A204.1 (cell line): ENCODE measurements around the gene MCM9.
"Not testable (repeated sequence)": the region's sequence is repeated elsewhere in the genome, so short reads cannot be mapped to it uniquely, and the experiment has no call there.

ENCODE experiments used
- FAIRE-seq: peaks from 2 replicates; lab custom pipeline; 2012; peaks lifted over from hg19 to GRCh38; lab: Jason Lieb, UNC

Gene MCM9

DNA sequence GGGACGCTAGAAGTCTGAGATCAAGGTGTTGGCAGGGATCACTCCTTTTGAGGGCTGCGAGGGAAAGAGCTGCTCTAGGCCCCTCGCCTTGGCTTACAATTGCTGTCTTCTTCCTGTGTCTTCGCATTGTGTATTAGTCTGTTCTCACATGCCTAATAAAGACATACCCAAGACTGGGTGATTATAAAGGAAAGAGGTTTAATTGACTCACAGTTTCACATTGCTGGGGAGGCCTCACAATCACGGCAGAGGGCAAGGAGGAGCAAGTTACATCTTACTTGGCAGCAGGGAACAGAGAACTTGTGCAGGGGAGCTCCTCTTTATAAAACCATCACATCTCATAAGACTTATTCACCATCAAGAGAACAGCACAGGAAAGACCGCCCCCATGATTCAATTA, 143.5 kb downstream of the MCM9 start:
- no peak for FAIRE-seq

DNA sequence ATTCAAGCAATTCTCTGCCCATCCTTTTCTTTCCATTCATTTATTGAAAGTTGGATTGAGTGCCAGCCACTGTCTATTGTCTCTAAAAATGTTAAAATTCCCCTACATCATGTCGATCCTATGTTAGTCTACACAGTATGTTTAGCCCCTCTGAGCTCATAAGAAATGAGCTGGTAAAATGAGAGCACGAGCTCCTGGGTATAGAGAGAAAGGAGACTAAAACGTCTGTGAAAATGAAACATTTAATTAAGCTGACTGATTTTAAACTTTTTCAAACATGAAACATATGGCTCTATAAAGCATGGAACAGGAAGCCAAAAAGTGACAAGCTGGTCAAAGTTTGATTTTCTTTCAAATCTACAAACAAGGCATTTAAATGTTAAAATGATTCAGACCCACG, 145.0 kb downstream of the MCM9 start:
- FAIRE-seq = no peak

DNA sequence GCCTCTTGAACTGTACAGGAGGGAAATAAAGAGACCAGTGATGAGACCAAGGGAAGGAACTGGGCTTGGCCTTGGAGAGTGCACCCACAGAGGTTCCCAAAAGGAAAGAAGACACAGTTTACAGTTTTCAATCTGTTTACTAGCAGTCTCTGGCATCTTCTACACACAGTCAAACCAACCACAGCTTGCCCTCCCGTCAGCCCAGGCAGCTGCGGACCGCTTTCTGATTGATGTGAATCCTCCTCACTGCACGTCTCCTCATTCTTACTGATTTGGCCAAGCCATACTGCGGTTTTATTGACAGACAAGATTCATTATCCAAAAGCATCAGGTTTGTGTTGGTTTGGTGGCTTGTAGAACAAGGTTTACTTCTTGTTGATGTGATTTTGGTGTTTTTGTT, 145.5 kb downstream of the MCM9 start:
- no peak for FAIRE-seq

DNA sequence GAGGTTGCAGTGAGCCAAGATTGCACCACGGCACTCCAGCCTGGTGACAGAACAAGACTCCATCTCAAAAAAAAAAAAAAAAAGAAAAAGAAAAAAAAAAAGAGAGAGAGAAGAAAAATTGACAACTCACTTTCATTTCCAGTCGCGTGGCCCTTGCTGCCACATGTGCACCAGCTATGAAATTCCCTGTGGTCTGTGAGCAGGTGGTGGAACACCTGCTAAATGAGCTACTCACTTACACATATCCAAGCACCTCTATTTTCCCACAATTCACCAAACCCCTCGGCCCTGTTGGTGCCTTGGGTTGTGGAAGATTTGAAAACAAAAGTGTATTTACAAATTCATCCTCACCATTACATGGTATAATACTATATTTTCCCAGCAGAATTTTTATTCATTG, 146.3 kb downstream of the MCM9 start:
- FAIRE-seq = no peak

DNA sequence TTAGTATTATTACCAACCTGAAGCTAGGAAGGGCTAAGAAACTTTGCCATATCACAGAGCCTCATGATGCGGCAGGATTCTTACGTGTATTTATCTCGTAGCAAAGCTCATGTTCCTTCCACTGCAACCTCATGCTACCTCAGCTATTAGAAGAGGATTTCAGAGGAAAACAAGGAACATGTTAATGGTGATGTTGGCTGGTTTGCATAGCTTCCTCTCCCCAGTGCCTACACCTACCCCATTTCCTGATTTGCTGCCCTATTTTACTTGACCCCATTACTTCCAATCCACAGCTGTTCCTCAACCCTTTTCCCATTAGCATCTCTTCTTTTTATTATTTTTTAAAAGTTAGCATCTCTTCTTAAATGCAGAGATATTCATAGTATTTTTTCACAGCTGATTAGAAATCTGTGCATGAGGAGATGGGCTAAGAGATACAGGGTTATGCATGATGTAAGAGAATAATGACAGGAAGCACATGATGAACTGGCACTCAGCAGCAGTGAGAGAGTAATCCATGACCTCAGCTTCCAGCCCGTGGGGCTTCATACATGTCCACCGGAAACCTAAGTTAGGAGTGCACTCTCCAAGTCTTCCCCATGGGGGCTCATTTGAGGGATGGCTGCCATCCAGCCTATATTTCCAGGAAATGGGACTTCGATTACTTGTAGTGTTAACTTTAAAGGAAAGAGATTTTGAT, 147.1 kb downstream of the MCM9 start:
- FAIRE-seq = no peak

DNA sequence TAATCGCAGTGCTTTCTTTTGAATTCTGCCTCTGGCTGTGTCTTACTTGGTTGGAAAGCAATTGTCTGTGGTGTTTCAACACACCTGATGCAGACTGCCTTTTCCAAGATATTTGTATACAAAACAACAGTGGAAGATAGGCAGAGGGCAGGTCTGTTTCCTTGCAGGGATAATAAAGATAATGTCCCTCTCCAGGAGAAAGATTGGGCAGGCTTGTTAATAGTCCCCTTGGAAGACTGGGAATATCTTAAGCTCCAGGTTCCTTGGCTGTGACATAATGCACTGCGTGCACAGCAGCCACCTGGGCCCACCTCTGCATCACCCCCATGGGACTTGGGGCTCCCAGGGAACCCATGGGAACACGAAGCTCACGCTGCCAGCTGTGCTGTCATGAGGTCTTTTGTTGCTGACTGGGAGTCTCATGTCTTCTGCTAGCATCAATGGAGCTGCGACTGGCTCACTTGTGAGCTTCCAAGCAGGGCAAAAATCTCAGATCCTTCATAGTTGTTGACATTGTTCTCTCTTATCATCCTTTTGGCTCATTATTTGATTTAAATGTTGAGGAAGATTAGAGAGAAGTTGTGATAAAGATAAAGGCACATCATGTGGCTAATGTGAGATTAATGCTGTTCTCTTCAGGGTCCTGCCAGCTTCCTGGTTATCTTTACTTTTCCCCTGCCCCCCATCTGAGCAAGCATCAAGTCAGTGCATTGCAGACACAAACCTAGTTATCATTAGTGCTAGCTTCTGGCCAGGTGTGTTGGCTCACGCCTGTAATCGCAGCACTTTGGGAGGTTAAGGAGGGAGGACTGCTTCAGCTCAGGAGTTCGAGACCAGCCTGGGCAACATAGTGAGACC, 148.1 kb downstream of the MCM9 start:
- FAIRE-seq = no peak

DNA sequence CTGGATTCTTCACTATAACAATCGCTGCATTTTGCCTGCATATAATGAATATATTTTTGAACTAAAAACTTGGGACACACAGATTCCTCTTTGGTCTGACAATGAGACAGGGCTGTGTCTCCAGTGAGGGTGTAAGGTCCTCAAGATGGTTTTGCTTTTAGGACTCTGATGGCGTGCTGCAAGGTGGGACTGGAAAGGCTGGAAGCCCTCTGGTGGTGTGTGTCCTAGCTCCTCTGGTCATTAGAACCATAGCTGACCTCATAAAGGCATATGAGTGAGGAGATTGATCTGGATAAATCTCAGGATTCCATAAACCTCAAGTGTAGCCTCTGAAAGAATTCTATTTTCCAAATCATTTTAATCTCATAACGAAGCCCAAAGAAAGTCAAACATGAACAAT, 149.4 kb downstream of the MCM9 start:
- no peak for FAIRE-seq

DNA sequence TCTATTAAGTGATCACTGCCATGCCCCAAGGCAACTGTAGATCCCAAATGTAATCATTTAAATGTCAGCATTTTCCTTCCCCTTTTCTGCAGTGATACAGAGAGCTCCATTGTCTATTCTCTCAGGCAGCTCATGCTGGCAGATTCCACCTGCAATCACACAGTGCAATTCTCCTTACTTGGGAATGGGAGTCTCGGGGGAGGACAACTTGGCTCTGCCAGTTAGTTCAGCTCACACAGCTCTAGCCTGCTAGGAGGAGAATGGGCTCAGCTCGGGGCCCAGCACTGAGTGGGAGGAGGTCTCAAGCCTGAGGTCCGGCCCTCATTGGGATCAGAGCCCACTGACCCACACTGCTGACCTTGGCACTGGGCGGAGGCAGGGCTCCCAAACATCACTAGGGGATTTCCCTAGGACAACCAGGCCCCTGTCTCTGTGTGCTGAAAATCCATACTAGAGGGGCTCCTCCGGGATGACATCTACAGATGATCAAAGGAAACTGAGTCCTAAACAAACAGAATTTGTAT, 150.3 kb downstream of the MCM9 start:
- FAIRE-seq = no peak

DNA sequence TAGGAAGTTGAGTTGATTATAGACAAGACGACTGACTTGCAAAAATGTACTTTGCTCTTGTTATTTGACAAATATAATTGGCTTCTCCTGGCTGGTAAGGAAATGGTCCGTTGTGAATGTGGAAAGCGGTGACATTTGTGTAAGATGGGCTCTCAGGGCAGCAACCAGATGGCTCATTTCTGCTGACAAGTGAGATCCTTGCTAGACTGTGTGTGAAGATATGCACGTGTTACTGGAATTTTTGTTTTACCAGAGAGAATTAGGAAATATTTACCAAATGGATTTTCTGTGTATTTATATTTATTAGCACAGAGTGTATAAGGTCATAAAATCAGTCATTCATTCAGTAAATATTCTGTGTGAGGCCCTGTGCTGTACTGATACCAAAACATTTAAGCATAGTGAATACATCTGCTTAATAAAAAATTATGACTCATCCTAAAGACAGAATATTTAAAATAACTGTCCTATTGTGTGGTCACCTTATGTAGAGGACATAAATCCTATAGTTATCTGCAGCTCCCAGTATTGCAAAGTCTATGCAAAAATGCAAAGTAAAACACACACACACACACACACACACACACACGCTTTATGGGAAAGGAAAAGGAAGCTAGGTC, 150.9 kb downstream of the MCM9 start:
- FAIRE-seq = no peak

DNA sequence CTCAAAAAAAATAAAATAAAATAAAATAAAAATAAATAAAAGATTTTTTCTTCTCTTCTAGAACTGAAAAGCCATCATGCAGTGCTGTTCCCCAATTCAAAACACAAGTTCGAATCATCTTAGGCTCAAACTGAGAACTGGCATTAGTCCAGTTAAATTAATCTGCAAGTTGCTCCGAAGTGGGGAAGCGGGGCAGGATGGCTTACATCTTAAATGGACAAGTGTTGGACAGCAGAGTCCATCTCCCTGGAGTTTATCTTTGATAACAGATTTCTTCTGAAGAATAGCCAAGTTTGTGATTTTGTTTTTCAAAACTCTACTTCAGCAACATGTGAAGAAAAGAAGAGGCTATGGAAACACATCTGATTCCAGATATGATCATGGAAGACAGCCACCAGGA, 152.3 kb downstream of the MCM9 start:
- FAIRE-seq = no peak

DNA sequence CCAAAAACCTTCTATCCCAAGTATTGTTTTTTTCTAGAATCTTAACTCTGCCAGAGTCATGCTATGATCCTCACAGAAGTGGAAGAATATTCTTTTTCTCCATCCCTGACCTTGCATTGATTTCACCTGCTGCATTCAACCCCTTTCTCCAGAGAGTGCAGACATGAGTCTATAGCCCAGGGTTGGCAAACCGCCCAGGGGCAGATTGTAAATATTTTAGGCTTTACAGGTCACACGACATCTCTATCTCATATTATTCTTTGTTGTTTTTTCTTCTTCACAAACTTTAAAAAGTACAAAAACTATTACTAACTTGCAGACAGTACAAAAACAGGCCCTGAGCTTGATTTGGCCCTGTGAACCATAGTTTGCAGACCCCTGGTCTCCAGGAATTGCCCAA, 153.1 kb downstream of the MCM9 start:
- FAIRE-seq = no peak

DNA sequence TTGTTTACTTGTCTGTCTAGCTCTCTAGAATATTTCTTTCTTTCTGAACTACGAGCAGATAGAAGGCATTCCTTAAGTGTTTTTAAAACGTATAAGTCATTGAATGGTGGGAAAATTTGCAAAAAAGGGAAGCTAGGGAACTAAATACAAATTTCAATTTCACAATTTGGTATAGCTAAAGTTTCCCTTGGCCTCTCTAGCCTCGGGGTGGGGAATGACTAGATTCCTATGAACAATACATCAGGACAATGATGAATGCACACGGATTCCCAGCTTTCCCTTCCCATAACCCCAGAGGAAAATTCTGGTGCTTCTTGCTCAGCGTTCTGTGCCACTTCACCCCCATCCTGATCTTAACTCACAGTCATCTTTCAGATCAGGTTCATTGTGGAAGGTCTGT, 154.3 kb downstream of the MCM9 start:
- FAIRE-seq = no peak

DNA sequence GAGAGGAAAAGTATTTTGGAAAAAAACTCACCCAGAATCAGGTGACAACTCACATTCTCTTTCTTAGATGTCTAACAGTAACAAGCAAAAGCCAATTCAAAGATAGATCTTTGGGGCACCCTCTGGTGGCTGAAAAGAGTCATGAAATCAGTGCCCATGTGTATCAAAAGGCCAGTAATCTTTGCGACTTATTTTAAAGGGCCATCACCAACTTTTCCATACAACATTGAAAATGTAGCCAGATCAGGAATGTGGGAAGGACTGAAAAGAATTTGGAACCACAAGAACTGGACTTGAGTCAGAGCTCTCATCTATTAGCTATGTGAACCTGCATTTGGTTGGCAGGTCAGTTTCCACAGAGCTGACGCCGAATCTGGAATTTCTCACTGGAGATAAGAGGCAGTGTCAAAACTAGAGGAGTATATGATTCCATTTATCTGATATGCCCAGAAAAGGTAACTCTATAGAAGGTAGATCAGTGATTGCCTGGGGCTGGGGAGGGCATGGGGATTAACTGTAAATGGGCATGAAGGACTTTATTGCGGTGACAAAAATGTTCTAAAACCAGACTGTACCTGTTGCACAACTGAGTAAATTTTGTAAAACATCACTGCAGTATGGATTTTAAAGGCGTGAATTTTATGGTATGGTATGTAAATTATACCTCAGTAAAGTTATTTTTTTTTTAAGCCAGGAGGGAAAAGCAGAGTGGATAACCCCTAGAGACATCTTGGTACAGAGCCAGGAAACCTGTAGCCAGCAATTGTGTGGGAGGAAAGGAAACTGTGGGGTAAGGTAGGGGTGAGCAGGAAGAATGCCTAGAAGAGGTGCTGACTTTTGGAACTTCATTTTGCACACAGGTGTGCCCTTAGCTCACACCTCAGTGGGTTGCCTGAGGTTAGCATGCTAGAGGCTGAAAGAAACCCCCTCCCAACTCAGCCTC, 158.1 kb downstream of the MCM9 start:
- peak; percentile 96 for FAIRE-seq

DNA sequence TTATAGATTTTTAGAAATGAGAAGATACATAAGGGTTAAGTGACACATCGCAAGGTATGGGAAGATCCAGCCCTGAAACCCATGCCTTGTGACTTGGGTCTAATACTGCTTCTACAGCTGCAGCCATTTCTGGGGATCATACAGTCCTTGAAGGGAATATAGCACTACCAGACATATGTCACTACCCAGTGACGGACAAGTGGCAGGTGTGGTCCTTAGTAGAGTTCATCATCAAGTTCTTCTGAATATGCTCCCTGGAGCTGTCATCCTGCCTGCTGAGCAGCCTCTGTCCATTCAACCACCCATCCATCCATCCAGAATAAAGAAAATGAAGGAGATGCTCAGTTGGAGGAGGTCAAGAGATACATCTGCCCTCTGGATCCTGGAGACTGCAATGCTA, 159.6 kb downstream of the MCM9 start:
- FAIRE-seq = no peak

DNA sequence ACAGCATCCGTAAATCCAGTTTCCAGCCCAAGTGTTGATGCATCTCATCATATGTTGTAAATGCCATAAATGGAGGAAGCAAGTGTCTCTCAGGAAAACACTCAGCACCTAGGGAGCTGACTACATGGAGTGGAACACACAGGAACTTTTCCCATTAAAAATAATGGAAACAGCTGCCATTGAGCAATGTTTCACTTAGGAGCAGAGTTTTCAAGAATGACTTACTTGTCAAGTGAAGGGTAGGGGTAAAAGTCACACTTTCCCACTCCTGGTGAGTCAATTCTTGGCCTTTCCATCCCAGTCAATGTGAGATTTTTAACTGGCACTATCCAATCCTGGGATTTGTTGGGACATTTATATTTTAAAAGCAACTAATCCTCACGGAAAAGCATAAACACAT, 160.4 kb downstream of the MCM9 start:
- no peak for FAIRE-seq

DNA sequence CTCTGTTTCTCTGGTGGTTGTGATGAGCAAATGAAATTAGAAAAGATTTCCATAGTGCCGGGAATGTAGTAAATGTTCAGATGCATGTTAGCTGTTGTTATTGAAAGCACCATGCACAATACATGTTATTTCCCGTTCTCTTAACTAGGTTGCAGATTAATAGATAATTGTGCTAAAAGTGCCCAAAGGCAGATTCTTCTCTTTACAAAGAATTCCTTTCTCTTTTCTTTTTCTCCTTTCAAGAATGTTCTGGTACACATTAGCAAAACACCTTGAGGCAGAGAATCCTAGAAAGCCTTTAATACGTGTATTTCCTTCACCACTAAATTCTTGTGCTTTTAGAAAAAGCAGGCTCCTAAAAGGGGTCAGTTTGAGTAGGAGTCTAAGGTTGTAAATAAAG, 162.1 kb downstream of the MCM9 start:
- FAIRE-seq = no peak

DNA sequence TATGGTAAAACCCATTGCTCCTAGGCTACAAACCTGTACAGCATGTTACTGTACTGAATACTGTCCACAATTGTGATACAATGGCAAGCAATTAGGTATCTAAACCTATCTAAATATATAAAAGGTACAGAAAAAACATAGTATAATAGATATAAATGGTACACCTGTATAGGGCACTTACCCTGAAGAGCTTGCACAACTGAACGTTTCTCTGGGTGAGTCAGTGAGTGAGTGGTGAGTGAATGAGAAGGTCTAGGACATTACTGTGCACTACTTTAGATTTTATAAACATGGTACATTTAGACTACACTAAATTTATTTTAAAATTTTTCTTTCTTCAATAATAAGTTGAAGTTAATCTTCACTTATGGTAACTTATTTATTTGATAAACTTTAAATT, 163.7 kb downstream of the MCM9 start:
- no peak for FAIRE-seq

DNA sequence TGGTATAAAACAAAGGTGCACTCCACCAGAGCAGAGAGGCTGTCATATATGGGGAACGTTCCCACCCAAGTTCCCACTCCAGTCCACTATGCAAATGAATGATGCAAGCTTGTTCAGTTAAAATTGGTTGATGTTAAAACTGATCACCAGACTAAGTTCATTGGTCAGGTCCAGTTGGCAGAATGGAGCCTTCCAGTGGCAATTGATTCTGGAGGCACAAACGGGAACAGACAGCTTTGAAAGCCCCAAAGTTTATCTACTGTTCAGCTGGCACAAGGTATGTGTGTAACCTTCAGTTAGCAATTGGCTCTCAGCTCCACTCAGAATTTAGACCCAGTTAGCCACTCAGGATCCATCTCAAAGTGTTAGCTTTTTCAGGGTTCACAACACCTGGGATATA, 164.1 kb downstream of the MCM9 start:
- FAIRE-seq = no peak

DNA sequence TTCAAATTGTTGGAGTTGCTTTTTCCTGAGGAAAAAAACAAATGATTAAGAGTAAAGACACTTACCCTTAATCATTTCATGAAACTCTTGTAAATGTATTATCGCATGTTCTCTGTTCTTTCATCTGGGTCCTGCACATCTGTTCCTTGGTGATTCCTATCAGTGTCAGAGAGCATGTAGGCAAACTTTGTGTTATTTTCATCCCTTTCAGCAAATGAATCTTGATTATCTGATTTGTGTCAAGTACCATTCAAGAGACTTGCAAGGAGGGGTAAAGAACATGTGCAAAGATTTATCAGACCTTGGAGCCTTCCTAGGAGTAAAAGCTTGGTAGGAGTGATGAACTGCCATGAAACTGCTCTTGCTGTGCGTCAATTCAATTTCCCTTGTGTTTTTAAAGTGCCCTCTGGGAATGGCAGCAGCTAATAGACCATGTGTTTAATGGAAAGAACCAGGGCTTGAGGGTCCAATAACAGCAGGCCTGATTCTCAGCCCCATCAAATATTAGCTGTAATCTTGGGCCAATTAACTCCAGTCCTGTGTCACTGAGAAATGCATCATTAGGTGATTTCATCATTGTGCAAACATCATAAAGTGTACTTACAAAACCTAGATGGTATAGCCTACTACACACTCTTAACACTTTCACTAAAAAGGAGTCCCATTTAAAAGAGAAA, 164.7 kb downstream of the MCM9 start:
- FAIRE-seq = no peak

DNA sequence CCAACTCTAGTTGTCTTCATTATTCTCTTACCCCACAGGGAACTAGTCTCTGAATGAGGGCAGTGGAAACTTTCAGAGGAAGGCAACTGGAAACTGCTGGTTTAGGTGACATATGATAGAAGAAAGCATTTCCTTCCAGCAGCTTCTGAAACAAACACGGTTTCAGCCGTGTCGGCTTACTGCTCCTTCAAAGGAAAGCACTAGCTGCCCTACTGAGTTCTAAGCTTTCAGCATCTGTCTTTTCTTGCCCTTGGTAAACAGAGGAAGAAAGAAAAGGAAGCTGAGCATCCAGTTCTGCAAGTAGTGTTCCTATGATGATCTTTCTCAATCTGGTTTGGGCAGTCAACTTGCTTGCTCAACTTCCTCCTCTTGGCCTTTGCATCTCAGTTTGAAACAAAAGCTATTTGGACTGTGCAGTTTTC, 166.0 kb downstream of the MCM9 start:
- FAIRE-seq = no peak

DNA sequence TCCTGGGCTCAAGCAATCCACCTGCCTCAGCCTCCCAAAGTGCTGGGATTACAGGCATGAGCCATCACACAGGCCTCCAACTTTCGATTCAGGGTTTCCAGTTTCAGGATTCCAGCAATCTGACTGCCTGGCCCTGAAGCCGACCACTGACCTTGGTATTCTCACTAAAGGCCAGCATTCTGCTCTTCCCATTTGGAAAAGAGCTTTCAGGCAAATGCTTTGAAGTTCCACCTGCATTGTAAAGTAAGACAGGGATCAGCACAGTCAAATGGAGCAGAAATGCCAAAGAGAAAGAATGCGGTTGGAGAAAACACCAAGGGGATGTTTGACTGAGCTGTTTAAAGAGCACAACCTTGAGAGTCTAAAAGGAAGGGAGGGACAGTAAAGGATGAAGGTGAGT, 166.5 kb downstream of the MCM9 start:
- no peak for FAIRE-seq

DNA sequence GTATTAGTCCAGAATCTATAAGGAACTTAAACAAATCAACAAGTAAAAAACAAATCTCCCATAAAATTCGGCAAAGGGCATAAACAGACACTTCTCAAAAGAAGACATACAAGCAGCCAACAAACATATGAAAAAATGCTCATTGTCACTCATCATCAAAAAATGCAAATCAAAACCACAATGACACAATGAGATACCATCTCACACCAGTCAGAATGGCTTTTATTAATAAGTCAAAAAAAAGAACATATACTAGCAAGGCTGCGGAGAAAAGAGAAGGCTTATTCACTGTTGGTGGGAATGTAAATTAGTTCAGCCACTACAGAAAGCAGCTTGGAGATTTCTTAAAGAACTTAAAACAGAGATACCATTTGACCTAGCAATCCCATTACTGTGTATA, 169.6 kb downstream of the MCM9 start:
- not testable (repeated sequence) for FAIRE-seq
